GM21367 (cell line): ENCODE data around the gene TBC1D5.

Experiments used
- ATAC-seq: cut with Tn5 transposase; IDR thresholded peaks from one replicate; pipeline ENCODE4 v1.9.1; 2021; ENCODE audit not compliant: unreplicated experiment

TBC1D5 gene

DNA sequence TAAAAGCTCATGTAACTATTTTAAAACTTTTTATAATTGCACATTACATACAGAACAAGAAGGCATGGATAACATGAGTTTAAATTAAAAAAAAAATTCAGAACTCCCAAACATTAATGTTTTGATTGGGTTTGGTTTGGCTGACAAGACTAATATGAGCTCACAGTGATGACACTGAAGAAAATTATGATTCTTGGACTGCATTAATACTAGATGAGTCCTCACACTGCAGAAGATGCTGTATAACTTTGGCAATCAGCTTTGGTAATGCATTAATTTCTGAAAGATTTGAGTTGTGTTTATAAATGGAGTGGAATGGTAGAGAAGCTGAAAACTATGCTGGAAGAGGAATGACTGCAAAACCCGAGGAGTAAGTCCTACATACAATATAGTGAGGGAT lies 498.8 kb downstream of the TBC1D5 start:
- no peak for ATAC-seq

DNA sequence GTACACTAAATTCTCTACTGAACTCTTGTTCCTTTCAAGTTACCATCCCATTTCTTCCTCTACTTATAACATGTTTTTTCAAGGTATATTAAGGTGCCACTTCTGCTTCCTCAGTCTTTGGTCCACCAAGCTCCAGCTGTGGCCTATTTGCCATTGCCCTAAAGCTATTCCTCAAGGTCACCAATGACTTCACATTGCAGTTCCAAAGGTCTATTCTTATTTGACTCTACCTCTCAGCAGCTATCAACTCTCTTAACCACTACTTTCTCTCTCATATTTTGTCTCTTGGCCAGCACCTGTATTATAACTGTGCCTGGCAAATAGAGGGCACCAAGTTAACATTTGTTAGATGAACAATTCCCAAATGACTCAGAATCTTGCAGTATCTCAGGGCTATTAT lies 503.0 kb downstream of the TBC1D5 start:
- ATAC-seq = no peak

DNA sequence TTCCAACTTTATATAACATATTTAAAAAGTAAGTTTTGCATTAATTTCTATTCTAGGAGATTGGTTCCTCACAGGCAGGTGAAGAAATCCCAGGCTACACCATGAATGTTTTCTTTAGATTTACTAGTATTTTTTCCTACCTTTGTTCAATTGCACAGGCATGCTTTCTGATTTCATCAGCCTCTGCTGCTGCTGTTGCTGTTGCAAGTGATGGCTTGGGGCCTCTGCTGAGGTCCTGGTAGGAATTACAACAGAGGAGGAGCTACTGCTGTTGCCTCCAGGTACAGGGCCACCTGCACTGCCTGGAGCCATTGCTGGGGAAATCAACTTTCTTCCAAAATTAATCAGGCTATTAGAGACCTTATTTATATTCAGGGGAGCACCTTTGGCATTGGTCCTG lies 504.4 kb downstream of the TBC1D5 start:
- ATAC-seq = no peak

DNA sequence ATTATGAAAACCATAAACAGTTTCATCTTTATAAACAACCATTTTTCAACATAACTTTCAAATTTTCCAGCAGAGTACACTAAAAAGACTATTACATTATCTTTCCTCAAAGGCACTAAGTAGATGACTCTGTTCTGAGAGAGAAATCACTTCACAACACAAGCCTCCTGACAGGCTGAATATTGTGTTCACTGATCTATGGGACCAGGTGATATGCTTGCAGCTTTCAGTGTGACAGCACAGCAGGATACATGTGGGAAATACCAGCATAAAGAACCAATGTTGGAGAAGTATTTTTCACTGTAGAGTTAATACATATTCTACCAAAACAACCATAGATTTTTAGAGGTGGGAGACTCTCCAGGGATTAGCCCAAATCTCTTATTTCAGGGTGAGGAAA lies 507.1 kb downstream of the TBC1D5 start:
- ATAC-seq = no peak

DNA sequence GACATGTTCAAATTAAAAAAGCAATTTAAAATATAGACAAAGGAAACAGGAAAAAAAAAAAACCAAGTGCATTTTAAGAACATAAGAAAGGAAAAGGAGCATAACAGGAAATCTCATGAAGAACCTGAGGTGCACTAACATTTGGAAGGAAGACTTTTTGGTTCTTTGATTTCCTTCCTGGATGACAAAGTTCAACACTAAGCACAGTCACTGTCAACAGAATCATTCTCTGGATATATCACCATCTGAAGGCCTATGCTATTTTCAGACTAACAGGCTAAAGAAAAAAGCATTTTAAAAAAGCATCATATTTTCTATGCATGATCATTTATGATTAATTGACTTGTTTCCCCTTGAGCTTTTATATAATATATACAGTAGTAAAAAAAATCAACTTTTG lies 508.0 kb downstream of the TBC1D5 start:
- no peak for ATAC-seq

DNA sequence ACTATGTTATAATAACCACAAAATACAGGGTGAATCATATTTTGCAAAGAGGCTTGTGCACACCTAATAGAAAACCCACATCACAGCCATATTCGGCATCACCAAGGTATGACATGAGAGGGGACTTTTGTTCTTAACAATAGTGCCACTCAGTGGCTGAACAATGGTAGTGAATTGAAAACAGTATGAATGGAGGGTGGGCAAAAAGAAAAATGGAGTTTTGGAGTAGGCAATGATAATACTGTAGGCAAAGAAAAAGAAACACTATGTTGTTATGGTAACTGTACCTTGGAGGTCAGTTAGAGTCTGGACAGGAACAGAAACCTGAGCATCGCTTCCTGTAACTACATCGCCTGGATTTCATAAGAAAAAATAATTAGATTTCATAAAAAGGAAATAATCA lies 509.0 kb downstream of the TBC1D5 start:
- peak; percentile 90 for ATAC-seq

DNA sequence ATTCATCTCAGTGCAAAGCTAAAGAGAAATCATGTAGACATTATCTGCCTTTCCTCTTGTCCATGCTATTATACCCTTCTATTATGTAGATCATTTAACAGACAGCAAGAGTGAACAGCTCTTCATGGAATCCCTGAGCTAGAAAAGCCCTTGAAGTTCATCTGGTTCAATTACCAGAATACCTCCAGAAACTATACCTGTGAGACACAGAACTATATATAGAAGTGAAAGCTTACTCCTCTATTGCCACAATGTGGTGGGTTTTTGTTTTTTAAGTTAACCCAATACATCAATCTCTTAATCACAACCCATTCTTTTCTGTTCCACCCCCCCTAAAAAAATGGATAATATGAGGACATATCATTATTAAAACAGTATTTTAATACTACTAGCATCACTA lies 510.0 kb downstream of the TBC1D5 start:
- no peak for ATAC-seq

DNA sequence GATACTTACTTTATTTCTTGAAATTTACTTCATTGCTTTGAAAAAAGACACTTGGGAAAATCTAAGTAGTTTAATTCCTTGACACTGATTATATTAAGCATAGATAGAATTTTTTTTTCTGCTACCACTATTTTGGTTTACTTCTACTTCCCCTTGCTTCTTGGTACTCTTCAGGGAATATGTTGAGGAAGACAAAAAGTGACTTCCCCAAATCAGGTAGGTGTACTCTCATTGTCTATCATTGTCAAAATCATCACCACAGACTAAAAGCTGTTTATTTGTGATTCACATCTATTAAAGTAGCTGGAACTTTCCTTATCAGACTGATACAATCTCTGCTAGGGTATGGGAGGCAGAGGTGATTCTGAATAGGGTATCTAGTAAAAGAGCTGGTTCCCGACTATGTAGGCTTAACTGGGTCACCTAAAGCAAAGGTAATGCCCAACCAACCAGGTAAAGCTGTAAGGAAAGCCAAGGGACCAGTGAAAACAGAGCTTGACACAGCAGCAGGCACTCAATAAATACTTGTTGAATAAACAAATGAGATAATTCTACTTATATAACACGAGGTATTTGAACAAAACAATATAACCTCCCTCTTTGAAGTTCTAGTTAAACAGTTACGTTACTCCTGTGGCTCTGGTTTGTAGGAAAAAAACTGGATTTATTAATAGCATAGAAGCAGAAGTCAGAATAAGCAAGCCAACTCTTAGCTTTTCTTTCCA lies 510.7 kb downstream of the TBC1D5 start:
- ATAC-seq = no peak

DNA sequence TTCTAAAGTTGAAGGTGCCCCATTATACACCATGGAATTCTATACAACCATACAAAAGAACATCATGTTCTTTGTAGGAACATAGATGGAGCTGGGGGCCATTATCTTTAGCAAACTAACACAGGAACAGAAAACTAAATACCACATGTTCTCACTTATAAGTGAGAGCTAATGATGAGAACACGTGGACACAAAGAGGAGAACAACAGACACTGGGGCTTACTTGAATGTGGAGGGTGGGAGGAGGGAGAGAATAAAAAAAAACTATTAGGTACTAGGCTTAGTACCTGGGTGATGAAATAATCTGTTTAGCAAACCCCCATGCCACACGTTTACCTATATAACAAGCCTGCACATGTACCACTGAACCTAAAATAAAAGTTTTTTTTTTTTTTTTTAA lies 515.0 kb downstream of the TBC1D5 start:
- ATAC-seq = no peak

DNA sequence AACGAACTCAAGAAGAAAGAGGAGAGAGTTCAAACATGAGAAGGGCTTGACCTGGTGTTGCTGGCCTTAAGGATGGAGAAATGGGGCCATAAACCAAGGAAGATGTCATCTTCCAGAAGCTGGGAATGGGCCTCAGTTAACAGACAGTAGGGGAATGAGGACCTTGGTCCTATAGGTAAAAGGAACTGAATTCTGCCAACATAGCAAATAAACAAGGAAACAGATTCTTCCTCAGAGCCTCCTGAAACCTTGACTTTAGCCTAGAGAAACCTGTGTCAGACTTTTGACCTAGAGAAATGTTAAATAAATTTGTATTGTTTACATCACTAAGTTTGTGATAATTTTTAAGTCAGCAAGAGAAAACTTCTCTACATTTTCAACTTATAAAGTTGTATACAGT lies 520.9 kb downstream of the TBC1D5 start:
- ATAC-seq = no peak

DNA sequence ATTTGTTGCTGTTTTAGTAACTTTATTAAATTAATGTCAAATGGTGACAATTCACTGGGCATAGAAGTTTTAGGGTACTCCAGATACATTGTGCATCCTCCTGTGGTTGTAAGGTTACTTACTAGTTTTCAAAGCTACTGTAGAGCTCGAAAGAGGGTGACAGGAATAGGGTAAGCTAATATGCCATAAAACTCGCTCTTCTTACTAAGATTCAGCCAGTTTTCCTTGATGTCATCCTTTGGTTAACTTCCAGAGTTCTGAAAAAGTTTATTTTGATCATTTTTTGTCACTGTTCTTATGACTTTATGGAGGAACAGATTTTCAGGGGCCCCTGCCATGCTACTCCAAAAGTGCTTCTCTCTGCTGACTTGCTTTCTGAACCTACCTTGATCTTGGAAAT lies 522.8 kb downstream of the TBC1D5 start:
- no peak for ATAC-seq

DNA sequence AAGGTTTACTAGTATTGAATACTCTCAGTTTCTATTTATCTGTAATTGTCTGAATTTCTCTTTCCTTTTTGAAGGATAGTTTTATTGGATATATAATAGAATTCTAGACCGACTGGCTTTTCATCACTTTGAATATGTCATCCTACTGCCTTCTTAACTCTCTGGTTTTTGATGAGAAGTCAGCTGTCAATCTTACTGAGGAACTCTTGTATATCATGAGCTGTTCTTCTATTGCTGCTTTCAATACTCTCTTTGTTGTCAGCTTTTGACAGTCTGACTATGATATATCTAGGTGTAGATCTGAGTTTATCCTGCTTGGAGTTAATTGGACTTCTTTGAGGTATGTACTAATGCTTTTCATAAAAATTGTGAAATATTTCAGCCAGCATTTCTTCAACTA lies 523.8 kb downstream of the TBC1D5 start:
- ATAC-seq = no peak

DNA sequence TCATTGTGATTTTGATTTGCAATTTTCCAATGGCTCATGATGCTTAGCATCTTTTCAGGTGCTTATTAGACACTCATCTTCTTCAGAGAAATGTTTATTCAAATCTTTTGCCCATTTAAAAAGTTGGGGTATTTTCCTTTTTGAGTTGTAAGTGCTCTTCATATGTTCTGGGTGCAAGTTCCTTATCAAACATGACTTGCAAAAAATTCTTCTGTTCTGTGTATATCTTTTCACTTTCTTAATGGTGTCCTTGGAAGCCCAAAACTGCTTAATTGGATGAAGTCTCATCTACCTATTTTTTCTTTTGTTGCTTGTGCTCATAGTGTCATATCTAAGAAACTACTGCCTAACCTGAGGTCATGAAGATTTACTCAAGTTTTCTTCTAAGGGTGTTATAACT lies 524.8 kb downstream of the TBC1D5 start:
- no peak for ATAC-seq

DNA sequence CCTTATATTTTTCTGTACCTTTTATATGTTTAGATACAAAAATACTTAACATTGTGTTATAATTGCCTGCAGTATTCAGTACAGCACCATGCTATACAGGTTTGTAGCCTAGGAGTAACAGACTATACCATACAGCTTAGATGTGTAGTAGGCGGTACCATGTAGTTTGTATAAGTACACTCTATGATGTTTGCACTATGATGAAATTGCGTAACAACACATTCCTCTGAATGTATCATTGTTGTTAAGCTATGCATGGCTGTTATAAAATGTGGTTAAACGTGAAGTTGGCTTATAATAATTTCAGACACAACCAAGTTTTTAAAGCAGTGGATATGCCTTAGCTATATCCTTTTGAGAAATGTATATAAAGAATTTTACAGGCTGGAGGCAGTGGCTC lies 529.3 kb downstream of the TBC1D5 start:
- ATAC-seq = no peak

DNA sequence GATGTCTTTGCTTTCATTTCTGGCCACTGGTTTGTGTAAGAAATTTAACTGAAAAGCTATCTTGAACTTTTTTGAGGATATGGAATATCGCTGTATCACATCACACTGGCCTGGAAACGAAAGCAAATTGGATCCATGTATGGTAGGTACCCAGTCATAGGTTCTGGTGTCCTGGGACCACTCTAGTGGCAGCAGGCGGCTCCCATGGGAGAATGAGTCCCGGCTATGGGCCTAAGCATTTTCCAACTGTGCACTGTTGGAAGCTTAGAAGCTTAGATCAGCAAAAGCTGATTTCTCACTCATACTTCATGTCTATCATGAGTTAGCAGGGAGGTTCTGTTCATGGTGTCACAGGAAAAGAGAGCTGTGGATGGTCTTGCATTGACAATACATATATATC lies 534.5 kb downstream of the TBC1D5 start:
- ATAC-seq = no peak

DNA sequence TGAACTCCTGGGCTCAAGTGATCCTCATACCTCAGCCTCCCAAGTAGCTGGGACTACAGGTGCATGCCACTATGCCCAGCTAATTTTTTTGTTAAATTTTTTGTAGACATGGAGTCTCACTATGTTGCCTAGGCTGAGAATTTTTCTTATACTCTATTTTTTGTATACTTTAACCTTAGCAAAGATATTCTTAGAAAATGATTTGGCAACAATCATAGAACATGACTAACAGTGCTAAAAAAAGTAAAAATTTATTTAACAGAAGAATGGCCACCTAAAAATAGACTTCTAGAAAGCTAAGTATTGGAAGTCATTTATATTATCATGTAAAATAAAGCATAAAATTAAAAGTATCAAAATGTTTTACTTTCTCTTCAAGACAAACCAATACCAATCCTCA lies 535.4 kb downstream of the TBC1D5 start:
- no peak for ATAC-seq

DNA sequence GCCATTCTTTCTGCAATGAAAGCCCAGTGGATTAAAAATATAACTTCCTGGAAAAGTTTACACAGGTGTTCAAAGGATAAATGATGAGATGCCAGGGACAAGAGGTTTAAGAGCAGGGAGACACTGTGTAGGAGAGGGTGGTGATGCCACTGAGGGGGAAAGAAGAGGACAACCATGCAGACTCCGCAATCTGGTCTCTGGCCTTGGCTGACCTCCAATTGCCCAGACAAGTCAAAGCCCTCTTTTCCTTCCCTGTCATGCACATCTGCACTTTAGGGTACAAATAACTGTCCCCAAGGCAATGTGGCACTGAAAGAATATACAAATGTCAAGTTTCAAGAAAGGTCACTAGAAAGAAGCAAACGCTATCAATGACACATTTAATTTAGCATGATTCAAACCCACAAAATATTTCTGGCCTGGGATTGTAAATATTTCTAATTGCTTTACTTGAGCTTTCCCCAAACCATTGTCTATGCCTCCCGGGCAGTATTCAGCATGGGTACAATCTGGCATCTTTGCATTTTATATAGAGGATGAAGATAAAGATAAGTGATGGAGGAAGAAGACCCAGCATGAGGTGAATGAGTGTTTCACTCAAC lies 538.3 kb downstream of the TBC1D5 start:
- ATAC-seq = no peak

DNA sequence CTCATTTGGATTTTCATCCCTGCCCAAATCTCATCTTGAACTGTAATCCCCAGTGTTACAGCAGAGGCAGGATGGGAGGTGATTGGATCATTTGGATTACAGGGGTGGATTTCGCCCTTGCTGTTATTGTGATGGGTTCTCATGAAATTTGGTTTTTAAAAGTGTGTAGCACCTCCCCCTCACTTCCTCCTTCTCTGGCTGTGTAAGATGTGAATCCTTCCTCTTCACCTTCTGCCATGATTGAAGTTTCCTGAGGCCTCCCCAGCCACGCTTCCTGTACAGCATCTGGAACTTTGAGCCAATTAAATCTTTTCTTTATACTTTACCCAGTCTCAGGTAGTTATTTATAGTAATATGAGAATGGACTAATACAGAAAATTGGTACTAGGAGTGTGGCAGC lies 540.9 kb downstream of the TBC1D5 start:
- ATAC-seq = no peak

DNA sequence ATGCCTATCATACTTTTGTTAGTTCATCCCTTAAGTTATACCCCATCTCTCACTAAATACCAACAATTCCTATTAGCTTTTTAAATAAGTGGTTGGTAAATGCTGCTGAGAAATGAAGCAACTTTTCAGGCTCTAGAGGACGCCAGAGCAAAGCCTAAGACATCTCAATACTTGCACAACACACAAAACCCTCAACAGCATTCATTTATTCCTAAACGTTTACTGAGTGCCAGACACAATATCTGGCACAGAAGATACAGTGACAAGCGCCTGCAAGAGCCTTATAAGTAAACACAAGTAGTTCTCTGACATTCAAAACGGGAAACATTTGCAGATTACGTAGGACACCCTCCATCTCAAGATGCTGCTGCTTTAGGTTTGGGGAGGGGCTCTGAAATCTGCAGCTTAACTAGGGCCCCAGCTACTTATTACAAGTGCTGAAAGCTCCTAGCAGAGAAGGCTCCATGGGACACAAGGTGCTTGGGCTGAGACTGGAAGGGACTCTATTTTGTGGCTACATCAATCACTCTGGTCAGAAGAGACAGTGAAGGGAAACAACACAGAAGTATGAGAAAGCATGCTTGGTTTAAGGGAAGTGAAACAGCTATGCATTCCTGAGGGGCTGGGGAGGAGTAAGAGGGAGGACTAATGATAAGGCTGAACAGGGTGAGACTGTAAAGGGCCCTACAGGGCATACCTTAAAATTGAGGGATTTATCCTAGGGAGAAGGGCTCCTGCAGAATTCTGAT lies 546.4 kb downstream of the TBC1D5 start:
- ATAC-seq = peak; percentile 85

DNA sequence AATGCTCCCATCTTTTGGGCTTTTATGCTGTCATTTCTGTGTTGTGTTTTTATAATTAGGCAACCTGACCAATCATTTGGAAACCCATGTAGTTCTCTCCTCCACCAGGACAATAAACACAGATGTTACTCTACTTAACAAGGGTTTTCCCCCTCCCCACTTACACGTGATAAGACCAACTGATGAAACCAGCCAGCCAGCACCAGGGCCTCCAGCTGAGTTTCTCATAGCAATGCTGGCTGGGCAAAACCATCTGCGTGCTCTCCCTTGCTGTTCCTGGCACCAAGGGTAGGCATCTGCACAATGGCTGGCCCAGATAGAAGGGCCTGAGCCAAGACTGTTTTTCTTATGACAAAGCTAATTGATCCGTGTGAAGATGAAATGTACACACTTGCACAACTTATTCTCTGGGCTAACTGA lies 547.2 kb downstream of the TBC1D5 start:
- peak; percentile 76 for ATAC-seq

DNA sequence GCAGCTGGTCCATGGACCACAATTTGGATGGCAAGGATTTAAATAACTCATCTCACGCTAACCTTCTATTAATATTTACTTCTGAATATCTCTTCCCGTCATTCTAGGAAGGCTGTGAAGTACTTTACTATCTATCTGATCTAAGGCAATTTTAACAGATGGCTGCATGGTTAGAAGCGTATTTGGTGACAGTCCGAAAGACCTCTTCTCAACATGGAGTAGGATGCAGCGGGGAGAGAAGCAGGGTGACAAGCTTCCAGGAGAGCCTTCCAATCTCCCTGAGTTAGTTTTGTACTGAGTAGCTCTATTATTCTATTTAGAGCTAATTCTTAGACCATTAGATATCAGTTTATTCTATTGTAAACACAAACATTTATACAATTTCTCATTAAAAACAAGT lies 548.3 kb downstream of the TBC1D5 start:
- no peak for ATAC-seq

DNA sequence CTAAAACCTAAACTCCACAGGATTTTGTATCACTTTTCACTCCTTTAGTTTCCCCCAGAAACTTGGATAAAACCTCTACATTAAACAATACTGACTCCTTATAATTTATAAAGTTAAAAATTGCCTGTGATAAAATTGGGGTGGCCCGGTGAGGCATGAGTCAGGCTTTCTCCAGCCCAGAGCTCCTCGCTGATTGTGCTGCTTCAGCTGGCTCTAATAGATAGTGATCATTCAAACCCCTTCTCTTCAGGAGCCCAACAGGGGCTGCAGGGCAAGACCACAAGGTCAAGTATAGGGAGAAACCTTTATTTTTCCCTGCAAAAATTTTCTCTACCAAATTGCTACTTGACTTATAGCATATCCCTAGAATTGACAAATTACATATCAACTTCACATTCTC lies 549.4 kb downstream of the TBC1D5 start:
- ATAC-seq = no peak
